Inferior parietal cortex (tissue), 1 donor: ENCODE results near the gene NLRC5.
"Not testable (repeated sequence)": the region's sequence is repeated elsewhere in the genome, so short reads cannot be mapped to it uniquely, and the experiment has no call there.

Source experiments
- DNase-seq: peaks from one replicate; pipeline ENCODE4 v3.0.0-alpha.2; 2016; ENCODE audit errors: extremely low spot score

The NLRC5 gene

GRCh38 chr16:57001026-57001679 is 11.8 kb downstream of the NLRC5 start:
- no peak for DNase-seq

DNA sequence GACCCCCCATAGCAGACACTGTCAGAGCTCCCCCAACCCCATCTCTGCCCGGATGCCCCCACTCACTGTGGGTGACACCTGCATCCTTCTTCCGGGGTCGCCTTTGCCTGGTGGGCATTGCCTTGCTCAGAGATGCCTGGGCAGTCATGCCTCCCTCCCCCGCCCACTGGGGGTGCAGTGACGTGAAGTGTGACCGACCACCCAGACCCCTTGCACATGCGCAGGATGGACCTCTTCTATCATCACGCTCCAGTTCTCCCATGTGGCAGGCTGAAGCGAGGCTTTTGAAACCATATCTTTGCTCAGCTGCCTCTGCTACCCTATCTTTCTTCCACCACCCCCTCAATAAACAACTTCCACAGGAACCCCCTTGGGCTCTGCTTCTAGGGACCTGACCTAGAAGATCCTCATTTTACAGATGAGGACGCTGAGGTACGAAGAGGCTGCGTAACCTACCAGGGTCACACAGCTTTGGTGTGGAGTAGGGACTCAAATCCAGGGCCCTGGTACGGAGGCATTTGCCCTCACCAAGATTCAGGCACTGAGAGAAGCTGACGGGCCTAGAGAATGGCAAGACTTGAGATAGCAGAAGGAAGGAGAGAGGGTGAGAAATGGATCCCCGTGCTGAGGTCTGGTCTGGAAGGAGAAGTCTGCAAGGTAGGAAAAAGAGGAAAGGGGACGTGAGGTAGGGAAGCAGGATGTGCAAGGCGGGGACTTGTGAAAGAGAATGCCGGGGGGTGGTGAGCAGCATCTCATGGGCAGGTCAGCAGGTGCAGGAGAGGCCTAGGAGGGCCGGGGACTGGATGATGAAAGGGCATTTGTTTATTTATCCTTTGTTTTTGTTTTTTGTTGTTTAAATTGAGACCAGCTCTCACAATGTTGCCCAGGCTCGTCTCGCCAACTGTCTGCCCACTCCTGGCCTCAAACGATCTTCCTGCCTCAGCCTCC is 14.4 kb downstream of the NLRC5 start:
- no peak for DNase-seq

- DNase-seq: no peak
Measured at GRCh38 chr16:57004387-57005250, 15.3 kb downstream of the NLRC5 start.

DNA sequence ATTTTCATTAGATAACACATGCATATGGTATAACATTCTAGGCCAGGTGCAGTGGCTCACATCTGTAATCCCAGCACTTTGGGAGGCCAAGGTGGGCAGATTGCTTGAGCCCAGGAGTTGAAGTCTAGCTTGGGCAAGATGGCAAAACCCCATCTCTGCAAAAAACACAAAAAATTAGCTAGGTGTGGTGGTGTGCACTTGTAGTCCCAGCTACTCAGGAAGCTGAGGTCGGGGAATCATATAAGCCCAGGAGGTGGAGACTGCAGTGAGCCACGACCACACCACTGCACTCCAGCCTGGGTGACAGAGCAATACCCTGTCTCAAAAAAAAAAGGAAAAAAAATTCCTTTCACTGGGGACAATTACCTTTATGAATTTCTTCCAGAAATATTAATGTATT is 16.2 kb downstream of the NLRC5 start:
- not testable (repeated sequence) for DNase-seq

GRCh38 chr16:57007050-57007449 is 17.7 kb downstream of the NLRC5 start:
- no peak for DNase-seq

- DNase-seq: no peak
Measured at GRCh38 chr16:57007530-57007929, 18.2 kb downstream of the NLRC5 start.

DNA sequence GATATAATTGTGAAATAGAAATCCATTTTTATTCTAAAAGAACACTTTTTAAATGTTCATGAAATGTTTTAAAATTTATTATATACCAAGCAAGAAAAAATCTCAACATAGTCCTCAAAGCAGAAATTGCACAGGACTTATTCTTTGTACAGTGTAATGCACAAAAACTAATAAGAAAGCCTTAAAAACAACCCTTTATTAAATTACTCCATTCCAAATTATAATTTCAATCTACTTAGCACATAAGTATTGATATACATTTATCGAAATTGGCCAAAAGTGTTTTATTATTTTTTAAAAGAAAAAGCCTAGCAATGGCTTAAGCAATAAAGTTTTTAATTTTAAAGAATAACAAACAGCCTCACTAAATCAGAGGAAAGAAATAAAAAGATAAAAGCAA is 19.1 kb downstream of the NLRC5 start:
- DNase-seq: no peak

DNA sequence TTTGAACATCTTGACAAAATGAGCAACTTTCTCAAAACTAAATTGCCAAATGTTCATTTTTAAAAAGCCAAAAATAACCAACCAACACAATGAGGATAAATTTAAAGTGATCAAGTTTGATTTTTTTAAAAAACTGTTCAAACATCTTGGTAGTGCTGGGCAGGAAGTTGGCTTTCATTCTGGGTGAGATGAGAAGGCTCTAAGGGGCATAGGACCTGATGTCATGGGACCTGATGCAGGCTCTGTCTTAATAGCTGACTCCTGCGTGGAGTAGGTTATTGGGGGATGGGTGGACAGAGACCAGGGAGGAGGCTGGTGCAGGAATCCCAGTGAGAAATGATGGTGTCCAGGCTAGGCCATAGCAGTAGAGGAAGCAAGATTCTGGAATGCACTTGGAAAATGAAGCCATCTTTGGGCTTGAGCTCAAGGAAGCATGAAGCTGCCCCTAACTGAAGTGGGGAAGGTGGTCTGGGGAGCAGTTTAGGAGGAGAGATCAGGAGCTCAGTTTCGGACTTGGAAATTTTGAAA is 20.4 kb downstream of the NLRC5 start:
- DNase-seq: no peak

DNA sequence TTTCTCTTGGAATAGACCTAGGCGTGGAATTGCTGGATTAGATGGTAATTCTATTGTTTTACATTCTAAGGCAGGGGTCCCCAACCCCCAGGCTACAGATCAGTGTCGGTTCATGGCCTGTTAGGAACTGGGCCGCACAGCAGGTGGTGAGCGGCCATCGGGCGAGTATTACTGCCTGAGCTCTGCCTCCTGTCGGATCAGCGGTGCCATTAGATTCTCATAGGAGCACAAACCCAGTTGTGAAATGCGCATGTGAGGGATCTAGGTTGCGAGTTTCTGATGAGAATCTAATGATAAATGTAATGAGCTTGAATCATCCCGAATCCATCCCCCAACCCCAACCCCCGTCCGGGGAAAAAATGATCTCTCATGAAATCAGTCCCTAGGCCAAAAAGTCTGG is 23.0 kb downstream of the NLRC5 start:
- no peak for DNase-seq

DNA sequence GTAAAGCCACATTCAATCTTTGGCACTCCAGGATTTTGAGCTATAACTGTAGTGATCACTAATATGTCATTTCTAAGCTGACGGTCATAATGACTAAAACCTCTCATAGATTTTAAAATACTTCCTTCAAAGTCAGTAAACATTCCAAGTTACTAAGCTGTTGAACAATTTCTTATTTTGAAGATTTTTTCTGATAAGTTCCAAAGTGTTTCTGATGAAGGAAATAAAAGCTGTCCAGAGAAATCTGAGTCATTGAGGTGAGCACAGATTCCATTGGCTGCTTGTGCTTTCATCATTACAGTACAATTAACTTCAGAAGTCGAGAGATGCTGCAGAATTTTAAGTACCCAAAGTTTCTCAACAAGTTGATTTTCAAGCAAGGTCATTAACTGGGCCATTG is 23.9 kb downstream of the NLRC5 start:
- DNase-seq: no peak

GRCh38 chr16:57013902-57014301 is 24.5 kb downstream of the NLRC5 start:
- DNase-seq: no peak

- DNase-seq: no peak
Measured at GRCh38 chr16:57016301-57016700, 26.9 kb downstream of the NLRC5 start.

DNA sequence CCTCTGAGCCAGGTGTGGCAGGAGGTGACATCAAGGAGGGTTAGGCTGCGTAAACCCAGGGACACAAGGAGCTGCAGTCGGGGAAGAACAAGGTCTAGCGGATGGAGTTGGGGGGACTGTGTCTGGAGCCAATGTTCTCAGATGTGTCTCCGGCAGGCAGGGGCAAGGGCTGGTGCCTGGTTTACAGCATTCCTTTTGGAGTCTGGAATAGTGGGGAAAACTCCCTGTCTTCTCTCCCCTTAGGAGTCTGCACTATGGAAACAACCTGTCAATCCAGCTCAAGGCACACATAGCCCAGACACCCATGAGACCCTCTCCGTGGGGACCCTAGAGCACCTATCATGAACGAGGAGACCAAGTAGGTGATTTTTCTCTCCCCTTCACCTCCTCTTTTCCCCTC is 27.5 kb downstream of the NLRC5 start:
- DNase-seq: no peak

GRCh38 chr16:57017251-57017650 is 27.9 kb downstream of the NLRC5 start:
- DNase-seq: no peak

DNA sequence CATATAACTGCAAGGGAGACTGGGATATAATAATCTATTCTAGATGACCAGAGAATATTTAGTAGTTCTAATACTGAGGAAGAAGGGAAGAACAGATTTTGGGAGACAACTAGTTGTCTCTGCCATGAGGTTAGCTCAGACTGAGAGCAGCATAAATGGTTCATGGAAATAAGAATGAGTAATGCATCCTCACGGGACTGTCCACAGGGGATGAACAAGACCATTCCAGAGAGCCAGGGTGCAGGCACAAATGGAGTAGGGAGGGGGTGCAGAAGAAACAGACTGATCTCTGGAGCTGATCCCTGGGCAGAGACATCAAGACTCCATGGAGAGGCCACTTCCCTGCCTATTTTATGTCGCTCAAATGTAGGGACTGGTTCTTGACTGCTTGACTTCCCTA is 30.4 kb downstream of the NLRC5 start:
- no peak for DNase-seq

DNA sequence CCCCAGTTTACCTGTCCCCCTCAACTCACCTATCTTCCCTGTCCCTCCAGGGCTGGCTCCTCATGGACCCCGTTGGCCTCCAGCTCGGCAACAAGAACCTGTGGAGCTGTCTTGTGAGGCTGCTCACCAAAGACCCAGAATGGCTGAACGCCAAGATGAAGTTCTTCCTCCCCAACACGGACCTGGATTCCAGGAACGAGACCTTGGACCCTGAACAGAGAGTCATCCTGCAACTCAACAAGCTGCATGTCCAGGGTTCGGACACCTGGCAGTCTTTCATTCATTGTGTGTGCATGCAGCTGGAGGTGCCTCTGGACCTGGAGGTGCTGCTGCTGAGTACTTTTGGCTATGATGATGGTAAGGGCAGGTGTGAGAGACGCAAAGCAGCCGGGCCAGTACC is 31.3 kb downstream of the NLRC5 start:
- no peak for DNase-seq

GRCh38 chr16:57021757-57022156 is 32.4 kb downstream of the NLRC5 start:
- DNase-seq: no peak

DNA sequence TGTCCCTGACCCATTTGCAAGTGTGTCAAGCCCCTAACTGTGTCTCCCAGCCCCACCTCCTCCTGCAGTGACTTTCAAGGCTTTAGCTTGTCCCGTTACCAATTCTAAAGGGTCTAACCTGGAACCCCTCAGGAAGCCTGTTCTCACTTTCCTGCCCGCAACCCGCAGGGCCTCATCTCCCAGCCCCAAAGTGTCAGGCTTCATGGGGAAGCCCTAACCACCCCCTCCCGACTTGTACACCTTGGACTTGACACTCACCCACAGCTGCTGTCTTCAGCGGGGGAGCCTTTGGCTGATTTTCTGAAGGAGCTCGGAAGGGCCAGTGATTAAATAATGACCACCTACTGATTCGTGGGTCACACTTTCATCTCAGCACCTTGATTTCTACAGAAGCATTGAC is 33.1 kb downstream of the NLRC5 start:
- DNase-seq: no peak

DNA sequence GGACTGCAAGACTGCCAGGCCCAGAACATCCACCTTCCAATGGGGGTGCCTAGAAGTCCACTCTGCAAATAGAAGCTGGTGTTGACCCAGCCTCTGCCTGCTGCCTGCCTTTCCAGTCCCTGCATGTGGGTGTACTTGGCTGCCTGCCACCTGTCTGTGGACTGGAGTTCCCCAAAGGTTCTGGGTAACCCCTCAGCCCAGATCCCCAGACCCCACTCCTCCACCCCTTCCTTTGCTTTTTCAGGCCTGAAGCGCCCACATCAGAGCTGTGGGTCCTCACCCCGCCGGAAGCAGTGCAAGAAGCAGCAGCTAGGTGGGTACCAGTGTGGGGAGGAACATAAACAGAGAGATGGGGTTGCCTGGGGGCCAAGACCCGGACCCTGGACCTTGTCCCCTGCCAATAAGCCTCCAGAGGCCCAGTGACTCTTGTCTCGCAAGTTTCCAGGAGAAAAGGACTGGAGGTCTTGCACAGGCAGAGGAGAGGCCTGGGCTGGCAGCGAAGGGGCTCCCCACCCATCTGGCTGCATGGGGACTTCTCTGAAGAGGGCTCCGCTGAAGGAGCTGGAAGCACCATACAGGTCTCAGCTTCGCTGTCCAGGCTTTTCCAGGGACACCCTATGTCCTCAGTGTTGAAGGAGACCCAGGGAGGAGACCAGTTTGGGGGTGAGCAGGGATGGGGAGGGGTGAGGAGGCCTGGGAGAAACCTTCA is 34.3 kb downstream of the NLRC5 start:
- DNase-seq: no peak

DNA sequence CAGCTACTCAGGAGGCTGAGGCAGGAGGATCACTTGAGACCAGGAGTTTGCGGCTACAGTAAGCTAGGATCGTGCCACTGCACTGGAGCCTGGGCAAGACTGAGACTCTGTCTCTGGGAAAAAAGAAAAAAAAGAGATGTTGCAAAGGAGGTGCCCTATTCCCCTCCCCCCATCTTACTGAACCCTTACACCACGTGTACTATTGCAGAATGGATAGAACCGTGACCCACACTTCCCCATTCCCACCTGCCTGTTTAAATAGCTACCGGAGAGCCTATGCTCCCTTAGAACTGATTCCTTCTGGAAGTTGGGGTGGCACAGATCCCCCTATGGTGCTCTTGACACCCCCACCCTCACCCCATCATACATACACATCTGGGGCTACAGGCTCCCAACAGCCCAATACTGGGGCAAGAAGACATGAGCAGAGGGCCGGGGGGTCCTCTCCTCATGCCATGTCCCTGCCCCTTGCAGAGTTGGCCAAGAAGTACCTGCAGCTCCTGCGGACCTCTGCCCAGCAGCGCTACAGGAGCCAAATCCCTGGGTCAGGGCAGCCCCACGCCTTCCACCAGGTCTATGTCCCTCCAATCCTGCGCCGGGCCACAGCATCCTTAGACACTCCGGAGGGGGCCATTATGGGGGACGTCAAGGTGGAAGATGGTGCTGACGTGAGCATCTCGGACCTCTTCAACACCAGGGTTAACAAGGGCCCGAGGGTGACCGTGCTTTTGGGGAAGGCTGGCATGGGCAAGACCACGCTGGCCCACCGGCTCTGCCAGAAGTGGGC is 35.7 kb downstream of the NLRC5 start:
- DNase-seq: no peak
